GM18508 (cell line): ENCODE measurements around the gene CLEC17A.
A peak's percentile ranks its signal among the peaks of the same experiment; 100 is the strongest.
"Not testable (repeated sequence)": the region's sequence is repeated elsewhere in the genome, so short reads cannot be mapped to it uniquely, and the experiment has no call there.

Source experiments
- ATAC-seq: cut with Tn5 transposase; IDR thresholded peaks from one replicate; pipeline ENCODE4 v1.9.1; 2021; ENCODE audit warnings: moderate number of reproducible peaks; ENCODE audit not compliant: insufficient read depth, unreplicated experiment

Gene CLEC17A

DNA sequence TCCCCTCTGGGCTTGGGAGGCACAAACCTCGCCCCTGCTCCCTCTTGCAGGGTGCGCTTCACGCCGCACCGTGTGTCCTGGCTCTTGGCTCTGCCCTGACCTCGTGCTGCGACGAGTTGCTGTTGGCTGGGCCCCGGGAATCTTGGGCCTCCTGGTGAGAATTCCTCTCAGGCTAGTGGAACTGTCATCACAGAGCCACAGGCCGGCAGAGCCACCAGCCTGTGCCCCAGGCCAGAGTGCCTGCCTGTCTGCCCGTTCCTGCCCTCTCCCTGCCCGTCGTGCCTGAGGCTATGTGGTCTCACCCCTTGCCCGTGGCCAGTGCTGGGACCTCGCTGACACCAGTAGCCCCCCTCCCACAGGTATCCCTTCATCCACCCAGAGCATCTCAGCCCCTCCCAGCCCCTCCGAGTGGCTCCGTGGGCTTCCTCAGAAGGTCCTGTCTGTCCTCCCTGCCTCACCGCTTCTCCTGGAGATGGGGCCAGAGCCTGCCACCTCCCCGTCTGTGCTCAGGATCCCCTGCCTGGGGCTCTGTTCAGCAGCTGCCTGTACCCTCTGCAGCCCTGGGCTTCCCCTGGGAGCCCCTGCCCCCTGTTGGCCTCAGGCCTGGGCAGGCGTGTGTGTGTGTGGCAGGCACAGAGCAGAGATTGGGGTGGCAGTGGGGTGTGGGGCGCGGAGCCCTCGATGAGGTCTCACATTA, 24.4 kb upstream of the CLEC17A start:
- no peak for ATAC-seq

GRCh38 chr19:14559916-14560775, 22.7 kb upstream of the CLEC17A start:
- ATAC-seq: no peak

DNA sequence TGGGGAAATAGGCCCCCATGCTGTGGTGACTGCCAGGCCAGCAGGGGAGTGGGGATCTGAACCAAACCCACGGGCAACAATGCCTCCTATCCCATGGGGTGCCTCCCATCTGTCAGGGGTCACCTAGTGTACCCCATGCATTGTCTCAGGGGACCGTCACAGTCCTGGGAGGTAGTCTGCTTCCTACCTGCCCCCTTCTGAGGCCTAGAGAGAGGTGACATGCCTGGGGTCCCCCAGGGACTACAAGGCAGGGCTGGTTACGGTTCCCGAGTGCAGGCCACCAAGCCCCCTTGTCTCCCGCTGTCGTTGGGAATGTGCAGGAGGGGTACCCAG, 22.1 kb upstream of the CLEC17A start:
- no peak for ATAC-seq

- ATAC-seq: no peak
Observed at GRCh38 chr19:14561249-14561648, 21.6 kb upstream of the CLEC17A start.

DNA sequence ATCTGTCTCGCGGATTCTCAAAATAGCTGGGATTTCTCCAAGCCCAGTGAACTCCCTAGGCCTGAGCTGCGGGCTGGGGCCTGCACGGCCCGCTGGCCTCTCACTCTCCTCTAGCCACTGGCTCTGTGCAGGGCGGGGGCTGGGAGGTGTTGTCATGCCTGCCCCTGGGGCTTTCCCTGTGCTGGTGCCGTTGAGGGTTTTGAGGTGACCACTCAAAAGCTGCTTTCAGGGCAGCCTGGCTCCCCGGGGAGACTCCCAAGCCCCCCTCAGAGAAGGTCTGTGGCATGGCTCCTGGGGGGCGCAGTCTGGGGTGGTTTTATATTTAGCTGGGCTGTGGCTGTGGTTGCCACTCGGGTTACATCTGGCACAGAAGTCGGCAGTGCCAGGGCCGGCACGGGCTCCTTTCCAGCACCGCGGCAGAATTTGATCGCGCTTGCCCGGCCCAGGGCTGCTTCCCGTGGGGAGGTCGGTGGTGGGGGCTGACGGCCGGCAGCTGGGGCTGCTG, 21.0 kb upstream of the CLEC17A start:
- no peak for ATAC-seq

- no peak for ATAC-seq
Observed at GRCh38 chr19:14562660-14563589, 20.0 kb upstream of the CLEC17A start.

DNA sequence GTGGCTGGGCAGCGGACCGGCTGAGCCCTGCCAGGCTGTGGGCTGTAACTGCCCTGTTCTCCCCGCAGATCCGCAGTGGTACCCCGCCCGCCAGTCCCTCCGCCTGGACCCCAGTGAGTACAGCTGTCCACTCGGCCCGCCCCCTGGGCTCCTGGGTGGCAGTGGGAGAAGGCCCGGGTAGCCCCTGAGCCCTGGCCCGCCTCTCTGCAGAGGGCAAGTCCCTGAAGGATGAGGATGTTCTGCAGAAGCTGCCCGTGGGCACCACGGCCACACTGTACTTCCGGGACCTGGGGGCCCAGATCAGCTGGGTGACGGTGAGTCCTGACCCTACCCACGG, 19.3 kb upstream of the CLEC17A start:
- no peak for ATAC-seq

GRCh38 chr19:14563989-14564651, 18.8 kb upstream of the CLEC17A start:
- no peak for ATAC-seq

DNA sequence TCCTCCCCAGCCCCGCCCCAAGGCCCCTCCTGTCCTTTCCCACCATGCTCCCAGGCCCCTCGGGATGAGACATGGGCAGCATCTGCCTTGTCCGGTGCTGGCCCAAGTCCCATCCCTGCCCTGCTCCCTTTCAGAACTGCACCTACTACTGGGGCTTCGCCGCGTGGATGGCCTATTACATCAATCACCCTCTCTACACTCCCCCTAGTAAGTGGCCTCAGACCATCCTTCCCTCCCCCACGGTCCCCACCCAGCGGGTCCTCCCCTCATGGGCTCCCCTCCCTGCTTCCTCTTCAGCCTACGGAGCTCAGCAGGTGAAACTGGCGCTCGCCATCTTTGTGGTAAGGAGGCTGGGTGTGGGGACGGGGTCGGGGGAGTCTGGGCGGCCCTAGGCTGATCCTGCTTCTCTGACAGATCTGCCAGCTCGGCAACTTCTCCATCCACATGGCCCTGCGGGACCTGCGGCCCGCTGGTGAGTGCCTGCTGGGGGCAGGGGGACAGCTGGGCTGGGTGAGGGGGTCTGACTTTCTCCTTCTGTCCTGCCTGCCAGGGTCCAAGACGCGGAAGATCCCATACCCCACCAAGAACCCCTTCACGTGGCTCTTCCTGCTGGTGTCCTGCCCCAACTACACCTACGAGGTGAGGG, 18.1 kb upstream of the CLEC17A start:
- not testable (repeated sequence) for ATAC-seq

DNA sequence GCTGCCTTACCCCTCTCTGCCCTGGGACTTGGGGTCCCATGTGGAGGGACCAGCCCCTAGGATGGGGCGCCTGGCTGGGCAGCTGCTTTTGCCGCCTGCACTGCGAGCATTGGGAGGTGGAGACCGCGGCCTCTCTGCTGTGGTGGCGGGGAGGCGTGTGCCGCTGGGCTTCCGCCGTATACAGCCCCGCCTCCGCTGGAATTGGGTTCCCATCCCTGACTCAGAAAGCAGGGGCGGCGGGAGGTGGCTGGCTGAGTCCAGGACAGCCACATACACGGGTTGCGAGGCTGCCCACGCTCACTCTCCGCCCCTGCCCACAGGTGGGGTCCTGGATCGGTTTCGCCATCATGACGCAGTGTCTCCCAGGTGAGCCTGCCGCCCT, 17.6 kb upstream of the CLEC17A start:
- ATAC-seq: no peak

- ATAC-seq: no peak
Observed at GRCh38 chr19:14565765-14566711, 16.8 kb upstream of the CLEC17A start.

DNA sequence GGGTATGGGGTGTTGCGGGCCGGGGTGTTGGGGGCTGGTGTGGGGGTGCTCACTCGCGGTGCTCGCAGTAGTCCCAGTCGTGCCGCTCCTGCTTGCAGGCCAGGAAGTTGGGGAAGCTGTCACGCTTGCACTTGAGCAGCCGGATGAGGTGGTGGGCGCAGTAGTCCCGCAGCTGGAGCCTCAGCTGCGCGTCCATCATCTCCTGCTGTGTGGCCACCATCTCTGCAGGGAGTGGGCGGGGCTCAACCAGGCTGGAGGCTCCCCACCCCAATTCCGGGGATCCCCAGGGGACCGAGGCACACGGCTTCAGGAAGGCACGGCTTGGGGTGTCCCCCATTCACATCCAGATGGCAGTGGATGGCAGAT, 16.2 kb upstream of the CLEC17A start:
- no peak for ATAC-seq

- ATAC-seq: no peak
Observed at GRCh38 chr19:14567079-14567478, 15.8 kb upstream of the CLEC17A start.

GRCh38 chr19:14570864-14571527, 11.9 kb upstream of the CLEC17A start:
- no peak for ATAC-seq

- peak; percentile 41 for ATAC-seq
Observed at GRCh38 chr19:14571695-14572490, 11.0 kb upstream of the CLEC17A start, which contains the start of gene NDUFB7. NDUFB7 (minus strand) TSS chr19:14572066; CDS start chr19:14572000, 66 bp downstream.

GRCh38 chr19:14575428-14575980, 7.4 kb upstream of the CLEC17A start:
- ATAC-seq: no peak

- ATAC-seq: no peak
Observed at GRCh38 chr19:14576363-14576762, 6.5 kb upstream of the CLEC17A start.
